Stimulated activated CD4-positive, alpha-beta T cell treated with anti-CD3 and anti-CD28 coated beads, Interleukin-12 subunit alpha, Interleukin-12 subunit beta, amount 100 ng/mL, for 48 hours (primary cell): ENCODE results near the gene ACVR1B.

ENCODE experiments used
- DNase-seq, 3 donors: peaks; one replicate each; pipeline ENCODE4 v3.0.0-alpha.2; 2020; ENCODE audit warnings: low read depth in 2 of 3, low spot score in 1 of 3

ACVR1B gene

GRCh38 chr12:52020539-52021336 is 69.2 kb downstream of the ACVR1B start:
- DNase-seq: peak in 2 of 3 donors; percentile 37 to 52

GRCh38 chr12:52022841-52023181 is 71.3 kb downstream of the ACVR1B start:
- DNase-seq: no peak

DNA sequence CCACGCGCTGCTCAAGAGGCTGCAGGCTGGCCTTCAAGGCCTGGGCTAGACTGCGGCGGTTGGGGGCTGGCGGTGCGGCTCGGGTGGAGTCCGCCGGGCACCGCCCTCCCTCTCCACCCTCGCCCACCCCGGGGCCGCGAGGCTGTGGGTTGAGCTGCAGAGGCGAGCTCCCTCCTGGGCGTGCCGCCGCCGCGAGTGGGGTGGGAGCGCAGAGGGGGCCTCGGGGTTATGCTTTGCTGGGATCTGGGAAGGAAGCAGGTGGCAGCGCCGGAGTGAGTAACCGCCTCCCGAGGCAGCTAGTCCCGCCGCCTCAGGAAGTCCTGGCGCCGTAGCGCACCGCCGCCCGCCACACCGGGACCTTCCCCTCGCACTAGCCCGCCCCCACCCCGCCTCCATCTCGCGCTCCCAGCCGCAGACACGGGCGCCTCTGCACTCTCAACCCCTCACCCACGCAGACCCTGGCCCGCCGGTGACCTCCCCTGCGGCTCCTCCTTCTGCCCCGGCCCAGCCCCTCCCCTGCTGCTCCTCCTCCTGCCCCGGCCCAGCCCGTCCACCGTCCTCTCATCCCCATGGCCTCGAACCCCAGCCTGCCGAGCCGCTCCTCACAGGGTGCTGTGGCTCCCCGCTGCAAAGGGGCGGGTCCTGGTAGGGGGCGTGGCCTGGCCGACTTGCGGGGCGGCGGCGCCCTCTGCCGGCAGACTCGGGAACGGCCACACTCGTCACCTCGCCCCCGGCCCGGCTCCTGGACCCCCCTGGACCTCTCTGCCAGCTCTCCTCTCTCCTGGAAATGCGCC is 71.9 kb downstream of the ACVR1B start:
- peak; percentile 86 to 93 (median 92) for DNase-seq

- DNase-seq: no peak
Measured at GRCh38 chr12:52023976-52024688, 72.6 kb downstream of the ACVR1B start.

GRCh38 chr12:52024845-52025230 is 73.3 kb downstream of the ACVR1B start:
- peak; percentile 40 to 67 (median 51) for DNase-seq

GRCh38 chr12:52026263-52026662 is 74.8 kb downstream of the ACVR1B start:
- DNase-seq: no peak

DNA sequence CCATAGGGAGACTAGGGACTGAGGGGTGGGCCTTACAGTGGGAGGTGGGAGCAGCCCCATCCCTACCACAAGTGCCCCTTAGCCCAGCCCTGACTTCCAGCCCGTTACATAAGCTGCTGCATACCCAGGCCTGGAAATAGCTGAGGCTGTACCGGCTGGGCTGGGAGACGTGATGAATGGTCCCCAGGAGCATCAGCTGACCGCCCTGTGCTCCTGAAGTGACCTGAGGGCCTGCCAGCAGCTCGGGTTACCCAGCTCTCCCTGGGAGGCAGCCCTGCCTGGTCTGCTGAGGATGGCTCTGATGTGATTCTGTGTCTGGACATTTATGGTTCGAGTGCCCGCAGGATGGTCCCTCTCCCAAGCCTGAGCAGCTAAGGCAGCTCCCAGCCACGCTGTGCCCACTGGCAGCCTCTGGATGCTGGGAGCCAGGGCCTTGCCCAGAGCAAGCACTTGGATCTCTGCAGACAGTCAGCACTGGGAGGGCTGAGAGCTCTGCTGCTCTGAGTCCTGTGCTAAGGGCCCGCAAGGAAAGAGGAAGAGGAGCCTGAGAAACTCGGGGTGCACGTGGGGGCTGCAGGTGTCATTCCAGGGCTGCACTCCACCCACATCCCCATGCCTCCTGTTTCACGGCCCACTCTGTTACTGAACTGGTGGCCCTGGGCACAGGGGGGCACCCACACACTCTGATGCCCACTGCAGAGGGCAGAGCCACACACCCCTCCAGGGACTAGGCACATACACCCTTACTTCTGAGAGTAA is 75.8 kb downstream of the ACVR1B start:
- DNase-seq: no peak

- no peak for DNase-seq
Measured at GRCh38 chr12:52029685-52030084, 78.2 kb downstream of the ACVR1B start.

DNA sequence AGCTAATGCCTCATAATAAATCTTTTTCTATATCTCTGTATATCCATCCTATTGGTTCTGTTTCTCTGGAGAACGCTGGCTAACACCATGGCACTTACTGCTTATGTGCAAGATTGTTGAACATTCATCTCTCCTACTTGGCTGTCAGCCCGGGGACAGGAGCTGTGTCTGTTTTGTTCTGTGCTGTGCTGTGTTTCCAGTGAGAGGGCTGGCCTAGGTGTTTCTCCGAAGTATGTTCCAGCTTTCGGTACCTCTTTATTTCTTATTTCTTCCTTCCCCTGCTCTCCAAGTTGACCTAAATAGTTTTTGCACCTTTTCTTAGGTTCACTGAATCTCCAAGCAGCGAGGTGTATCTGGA is 80.9 kb downstream of the ACVR1B start:
- DNase-seq: no peak

DNA sequence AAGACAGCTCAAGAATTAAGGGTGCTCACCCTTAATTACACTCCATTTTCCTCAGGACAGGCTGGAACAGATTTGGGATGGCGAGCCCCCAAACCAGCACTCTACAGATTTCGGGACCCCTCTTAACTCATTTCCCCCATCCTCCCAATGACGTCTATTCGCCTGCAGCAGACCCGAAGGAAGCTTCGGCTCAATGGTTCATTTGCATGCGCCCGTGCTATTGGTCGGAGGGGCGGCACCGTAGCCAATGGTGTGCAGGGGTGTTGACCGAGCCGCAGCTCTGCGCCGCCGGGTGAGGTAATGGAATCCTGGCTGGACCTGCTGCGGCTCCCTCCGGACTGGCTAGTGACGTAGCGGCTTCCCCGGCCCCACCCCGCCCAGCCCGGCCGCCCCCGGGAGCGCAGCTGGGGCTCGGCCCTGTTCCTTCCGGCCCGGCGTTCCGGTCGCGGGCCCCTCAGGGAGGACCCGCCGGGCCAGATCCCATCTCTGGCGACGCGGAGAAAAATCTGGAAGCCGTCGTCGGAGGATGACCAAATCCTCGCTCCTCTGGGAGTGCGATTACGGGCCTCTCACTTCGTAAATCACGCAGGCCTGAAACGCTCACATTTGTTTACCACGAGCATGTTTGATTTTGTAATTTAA is 81.4 kb downstream of the ACVR1B start:
- peak; percentile 84 to 90 (median 84) for DNase-seq

DNA sequence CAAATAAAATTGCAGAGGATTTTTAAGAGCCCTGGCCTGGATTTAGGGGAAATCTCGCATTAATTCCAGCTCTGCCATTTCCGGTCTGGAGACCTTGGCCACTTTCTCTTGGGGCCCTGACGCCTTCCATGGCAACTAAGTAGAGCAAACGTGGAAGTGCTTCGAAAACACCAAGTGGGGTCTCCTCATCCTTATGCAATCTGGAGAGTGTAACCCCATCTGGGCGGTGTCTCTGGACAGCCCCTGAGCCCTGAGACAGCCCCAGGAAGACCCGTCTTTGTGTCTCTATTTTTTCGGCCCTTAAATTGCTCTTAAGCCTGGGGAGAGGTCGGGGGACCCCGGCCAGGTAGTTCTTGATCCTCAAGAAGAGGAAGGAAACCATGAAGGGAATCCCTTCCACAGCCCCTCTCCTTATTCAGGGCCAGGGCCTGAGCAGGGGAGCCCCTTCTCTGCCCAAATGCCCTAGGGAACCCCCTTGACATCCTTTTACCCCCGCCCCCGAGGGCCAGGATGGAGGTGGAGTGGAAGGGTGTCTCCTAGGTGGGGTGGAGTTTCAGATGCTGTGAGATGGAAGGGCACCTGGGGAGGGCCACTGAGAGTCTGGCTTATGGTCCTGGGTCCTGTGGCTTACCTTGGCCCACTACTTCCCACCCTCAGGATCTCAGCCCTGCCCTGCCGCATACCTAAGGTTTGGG is 82.1 kb downstream of the ACVR1B start:
- no peak for DNase-seq

DNA sequence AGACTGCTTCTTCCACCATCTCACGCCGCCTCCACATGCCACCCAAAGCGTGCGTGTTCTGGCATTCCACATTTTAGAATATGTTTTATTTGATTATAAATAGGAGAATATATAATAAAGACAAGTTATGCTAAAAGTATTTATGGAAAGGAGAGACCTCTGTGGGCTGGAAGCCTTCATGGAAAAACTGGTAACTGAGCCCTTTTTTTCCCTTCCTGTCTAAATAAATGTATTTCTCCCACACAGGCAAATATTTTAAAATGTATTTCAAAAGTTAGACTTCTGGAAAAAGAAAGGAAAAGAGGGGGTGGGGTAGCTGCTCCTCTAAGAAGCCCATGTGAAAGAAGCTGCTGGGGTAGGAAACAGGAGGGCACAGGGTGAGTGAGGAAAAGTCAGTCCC is 83.7 kb downstream of the ACVR1B start:
- DNase-seq: no peak

DNA sequence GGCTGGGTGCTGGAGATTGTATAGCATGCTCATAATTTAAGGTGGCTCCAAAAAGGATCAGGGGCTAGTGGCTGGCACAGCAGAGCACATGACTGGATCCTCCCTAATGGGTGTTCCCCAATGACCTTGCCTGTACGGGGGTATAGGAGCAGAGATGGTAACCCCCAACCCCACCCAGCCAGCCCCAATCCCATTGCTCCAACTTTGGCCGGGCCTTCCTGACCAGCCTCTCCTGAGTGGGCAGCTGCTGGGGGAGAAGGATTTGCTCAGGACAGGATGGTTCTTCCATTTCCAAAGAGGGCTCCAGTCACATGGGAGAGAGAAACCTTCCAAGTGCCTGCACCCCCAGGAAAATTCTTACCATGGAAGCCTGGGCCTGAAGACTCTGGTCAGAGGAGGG is 84.4 kb downstream of the ACVR1B start:
- no peak for DNase-seq

DNA sequence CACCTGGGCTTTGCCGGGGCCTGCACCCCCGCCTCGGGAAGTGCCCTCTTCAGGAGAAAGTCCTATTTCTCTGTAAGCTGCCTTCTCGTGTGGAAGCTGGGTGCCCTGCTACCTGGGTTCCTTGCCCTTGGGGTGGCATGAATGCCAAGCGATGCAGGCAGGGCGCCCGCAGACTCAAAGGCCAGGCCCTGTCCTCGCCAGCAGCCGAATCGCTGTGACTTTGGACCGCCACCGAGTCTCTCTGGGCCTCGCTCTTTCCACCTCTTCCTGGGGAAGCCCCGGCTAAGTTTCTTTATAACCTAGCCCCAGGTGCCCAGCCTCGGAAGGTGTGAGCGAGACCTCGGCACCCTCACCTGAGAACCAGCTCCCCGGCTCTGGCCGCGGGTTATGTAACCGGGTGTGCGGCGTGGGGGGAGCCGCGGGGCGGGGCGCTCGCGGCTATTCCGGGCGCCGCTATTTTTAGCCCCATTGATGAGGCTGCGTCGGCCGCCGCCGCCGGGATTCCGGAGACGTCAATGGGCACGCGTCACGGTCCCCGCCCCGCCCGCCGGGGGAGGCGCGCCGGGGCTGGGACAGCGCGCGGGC is 85.2 kb downstream of the ACVR1B start:
- DNase-seq: peak; percentile 44 to 72 (median 60)

DNA sequence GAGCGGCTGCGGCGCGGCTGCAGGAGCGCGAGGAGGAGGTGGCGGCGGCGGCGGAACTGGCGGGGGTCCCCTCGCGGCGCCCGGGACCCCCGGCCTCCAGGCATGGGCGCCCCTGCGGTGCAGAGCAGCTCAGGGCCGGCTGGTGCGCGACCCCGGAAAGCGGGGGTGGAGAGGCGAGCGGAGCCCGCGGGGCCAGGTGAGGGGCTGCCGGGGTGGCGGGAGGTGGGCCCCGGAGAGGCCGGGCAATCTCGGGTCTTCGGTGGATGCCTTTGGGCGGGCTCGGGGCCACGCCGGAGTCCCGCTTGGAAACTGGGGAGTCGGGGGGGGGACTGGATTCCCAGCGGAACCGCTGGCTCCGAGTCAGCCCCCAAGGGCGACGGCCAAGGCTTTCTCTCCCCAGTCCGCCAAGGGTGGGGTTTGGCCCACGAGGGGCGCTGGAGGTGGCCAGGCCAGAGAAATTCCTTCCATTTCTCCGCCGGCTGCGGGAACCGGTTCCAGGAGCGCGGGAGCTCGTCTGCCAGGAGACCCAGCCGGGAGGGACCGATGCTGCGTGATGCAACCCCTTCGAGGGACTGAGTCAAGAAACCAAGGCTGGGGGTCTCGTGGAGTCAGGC is 85.9 kb downstream of the ACVR1B start:
- DNase-seq: no peak

DNA sequence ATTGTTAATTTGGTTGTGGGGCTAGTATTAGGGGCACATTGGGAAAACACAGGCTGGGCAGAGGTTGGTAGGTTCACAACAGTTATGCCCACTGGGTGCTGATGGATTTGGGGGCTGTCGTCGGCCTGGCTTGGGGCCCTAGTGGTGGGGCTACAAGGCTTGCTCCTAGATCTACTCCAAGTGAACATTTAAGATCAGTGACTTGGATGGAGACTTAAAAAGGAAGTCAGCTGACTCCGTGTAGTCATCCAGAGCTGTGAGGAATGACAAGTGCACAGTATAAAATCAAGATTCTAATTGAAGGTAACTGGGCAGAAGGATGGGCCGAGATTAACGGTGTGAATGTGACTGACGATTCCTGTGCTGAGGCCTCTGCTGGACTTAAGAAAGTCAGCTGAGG is 86.9 kb downstream of the ACVR1B start:
- no peak for DNase-seq

DNA sequence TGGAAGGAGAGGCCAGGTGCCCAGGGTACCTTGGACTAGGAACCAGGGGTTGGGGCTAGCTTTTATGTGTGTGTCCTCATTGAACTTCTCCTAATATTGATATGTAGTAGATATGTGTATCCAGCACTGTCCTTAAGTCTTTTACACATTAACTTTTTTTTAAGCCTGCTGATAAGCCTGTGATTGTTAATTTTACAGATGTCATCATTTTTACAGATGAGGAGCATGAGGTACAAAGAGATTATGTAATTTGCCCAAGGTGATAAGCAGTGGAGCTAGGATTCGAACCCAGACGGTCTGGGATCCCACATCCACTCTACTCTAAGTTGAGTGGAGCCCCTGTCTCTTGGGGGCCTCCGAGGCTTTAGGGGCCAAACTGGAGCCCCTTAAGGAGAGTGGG is 89.5 kb downstream of the ACVR1B start:
- no peak for DNase-seq

GRCh38 chr12:52041695-52042123 is 90.2 kb downstream of the ACVR1B start:
- no peak for DNase-seq

DNA sequence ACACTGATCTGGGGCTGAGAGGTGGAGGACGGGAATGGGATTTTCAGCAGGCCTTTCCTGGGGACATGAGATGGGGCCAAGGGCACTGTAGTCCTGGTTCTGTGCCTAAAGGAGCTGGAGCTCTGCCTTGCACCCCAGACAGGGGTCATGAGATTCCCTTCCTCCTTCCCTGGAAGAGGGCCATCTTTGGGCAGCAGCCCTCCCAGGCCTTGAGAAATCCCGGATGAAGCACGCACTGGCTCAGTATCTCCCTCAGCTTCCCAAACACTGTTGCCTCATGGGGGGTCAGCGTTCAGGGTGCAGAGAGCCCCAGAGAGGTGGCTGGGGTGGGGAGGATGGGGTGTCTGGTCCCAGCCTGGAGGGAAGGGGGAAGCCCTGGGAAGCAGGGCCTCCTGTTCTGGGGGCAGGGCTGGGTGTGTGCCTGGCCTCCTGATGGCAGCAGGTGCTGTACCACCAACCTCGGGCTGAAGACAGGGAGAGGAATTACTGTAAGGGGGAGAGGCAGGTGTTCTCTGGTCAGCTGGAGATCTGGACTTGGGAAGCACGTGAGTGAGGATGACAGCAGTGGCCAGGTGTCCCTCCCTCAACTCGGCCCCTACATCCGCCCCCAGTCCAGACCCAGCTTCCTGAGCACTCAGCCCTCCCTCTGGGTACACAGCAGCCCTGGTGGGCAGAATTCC is 91.3 kb downstream of the ACVR1B start:
- DNase-seq: no peak
